ENCODE data around the gene ACVR1B. TPM values are rescaled to one million over a fixed set of nuclear protein-coding genes. Genes with fewer than 3 reads are reported as not detected.

The ACVR1B gene
- total and polyA plus RNA-seq, 2 donors (not counting 1 experiment from before 2014, with no cell fraction given) = 3.4 to 10.6 TPM

DNA sequence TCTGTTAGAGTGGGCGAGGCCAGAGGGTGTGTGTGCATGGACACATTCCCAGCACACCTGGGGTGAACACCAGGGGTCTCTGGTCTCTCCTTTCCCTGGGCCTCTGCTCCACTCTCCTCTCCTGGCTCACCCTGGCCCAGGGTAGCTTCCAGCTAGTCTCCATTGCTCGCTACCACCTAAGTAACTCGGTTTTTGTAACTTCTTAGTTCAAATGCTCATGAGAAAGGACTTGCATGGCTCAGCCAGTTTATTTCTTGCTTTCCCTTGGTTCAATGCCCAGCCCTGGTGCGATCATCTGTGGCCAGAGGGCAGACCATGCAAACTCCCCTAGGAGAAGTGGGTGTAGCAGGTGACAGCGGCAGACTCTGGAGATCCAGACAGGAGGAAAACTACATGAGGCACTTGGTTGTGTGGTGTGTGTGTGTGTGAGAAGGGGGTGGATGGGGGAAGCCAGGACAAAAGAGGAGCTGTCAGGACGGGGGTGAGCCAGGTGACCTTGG, 8.9 kb upstream of the ACVR1B start:
- Histone ChIP-seq H3K79me2 (ENCODE audit: control insufficient read depth, insufficient read depth, low read length) (no peaks in the 10 kb centered on the region), H3K4me3 (ENCODE audit: control extremely low read depth in 1 of 5, extremely low read depth in 1 of 5, insufficient read depth in 1 of 5, low read depth in 2 of 5, low read length in 4 of 5) (no peak overlapping the region), H3K4me2 (replicated peaks; ENCODE audit: low read depth, low read length, poor library complexity, severe bottlenecking) (no peak overlapping the region), H3K27me3 (replicated peaks in 1 of 4; ENCODE audit: control extremely low read depth in 1 of 4, control insufficient read depth in 3 of 4, insufficient read depth in 4 of 4, low read length in 3 of 4) (peaks cover 0 to 12% (median 5%) of the 10 kb centered on the region in 4 experiments), H3K27ac (ENCODE audit: low read length in 2 of 2) (no peak overlapping the region), H3K4me1 (ENCODE audit: control insufficient read depth in 2 of 2, insufficient read depth in 2 of 2, low read length in 2 of 2) (no peaks in the 10 kb centered on the region), H2AFZ (ENCODE audit: insufficient read depth, low read depth, low read length, poor library complexity, severe bottlenecking) (no peak overlapping the region), H4K20me1 (ENCODE audit: control insufficient read depth, insufficient read depth, low read length, poor library complexity, severe bottlenecking) (no peaks in the 10 kb centered on the region), H3K36me3 (replicated peaks in 1 of 2; ENCODE audit: control extremely low read depth in 1 of 2, control insufficient read depth in 1 of 2, extremely low read depth in 1 of 2, insufficient read depth in 2 of 2, low read length in 1 of 2) (no peaks in the 10 kb centered on the region), H3K9me3 (ENCODE audit: control extremely low read depth in 1 of 3, control insufficient read depth in 2 of 3, insufficient read depth in 1 of 3, low read length in 2 of 3) (peaks cover 0 to 16% (median 11%) of the 10 kb centered on the region in 3 donors), H3K9ac (ENCODE audit: low read length) (no peak overlapping the region)
- Mint-ChIP-seq H3K9me3 (ENCODE audit: insufficient read depth) (peaks cover 5% of the 10 kb centered on the region), H3K27ac (no peak overlapping the region), H3K27me3 (peaks cover 51% of the 10 kb centered on the region), H3K4me1 (no peaks in the 10 kb centered on the region), H3K4me3 (no peak overlapping the region)
- WGBS (ENCODE audit: insufficient coverage) = 89% methylated on average over 5 of the region's 6 CpGs
- DNase-seq (no peak), ATAC-seq (ENCODE audit: low read depth) (no peak)
- no peak for TF ChIP-seq EZH2 (IDR thresholded peaks at IDR 0.05; ENCODE audit: borderline replicate concordance, insufficient read depth, low read depth, low read length, poor library complexity, severe bottlenecking)
- TF ChIP-seq, protein P1, sequence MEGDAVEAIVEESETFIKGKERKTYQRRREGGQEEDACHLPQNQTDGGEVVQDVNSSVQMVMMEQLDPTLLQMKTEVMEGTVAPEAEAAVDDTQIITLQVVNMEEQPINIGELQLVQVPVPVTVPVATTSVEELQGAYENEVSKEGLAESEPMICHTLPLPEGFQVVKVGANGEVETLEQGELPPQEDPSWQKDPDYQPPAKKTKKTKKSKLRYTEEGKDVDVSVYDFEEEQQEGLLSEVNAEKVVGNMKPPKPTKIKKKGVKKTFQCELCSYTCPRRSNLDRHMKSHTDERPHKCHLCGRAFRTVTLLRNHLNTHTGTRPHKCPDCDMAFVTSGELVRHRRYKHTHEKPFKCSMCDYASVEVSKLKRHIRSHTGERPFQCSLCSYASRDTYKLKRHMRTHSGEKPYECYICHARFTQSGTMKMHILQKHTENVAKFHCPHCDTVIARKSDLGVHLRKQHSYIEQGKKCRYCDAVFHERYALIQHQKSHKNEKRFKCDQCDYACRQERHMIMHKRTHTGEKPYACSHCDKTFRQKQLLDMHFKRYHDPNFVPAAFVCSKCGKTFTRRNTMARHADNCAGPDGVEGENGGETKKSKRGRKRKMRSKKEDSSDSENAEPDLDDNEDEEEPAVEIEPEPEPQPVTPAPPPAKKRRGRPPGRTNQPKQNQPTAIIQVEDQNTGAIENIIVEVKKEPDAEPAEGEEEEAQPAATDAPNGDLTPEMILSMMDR (IDR thresholded peaks at IDR 0.05) = no peak
- ChIA-PET POLR2A (no interaction called here), CTCF (no interaction called here)
- intact Hi-C loops (cut with micrococcal nuclease) = no loop called here

DNA sequence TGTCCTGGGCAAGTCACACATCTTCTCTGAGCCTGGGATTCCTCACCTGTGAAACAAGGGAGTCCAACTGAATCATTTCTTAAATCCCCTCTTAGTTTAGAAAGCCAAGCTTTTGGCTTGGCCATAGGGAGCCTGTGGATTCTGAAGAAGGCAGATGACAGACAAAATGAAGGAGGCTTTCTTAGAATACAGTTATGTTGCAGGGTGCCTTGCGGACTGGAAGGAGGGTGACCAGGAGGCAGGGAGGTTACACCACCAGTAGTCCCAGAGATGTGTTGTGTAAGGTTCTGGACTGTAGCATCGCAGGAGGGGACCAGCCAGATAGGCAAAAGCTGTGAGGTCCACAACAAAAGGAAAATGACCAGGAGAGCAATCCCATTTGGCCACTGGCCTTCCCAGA, 8.2 kb upstream of the ACVR1B start:
- TF ChIP-seq, protein P1 (IDR thresholded peaks at IDR 0.05) = no peak
- no peak for TF ChIP-seq EZH2 (IDR thresholded peaks at IDR 0.05; ENCODE audit: borderline replicate concordance, insufficient read depth, low read depth, low read length, poor library complexity, severe bottlenecking)
- H3K4me1 Mint-ChIP-seq = no peaks in the 10 kb centered on the region
- no peak overlapping the region for H3K9ac ChIP-seq (ENCODE audit: low read length)
- no peak overlapping the region for H2AFZ ChIP-seq (ENCODE audit: insufficient read depth, low read depth, low read length, poor library complexity, severe bottlenecking)
- H3K27me3 Mint-ChIP-seq = peaks cover 58% of the 10 kb centered on the region
- ATAC-seq (ENCODE audit: low read depth) = no peak
- WGBS (ENCODE audit: insufficient coverage) = 100% methylated on average over 1 of the region's 2 CpGs
- DNase-seq = no peak
- H3K27me3 ChIP-seq (replicated peaks in 1 of 4; ENCODE audit: control extremely low read depth in 1 of 4, control insufficient read depth in 3 of 4, insufficient read depth in 4 of 4, low read length in 3 of 4) = peaks cover 0 to 17% (median 8%) of the 10 kb centered on the region in 4 experiments
- intact Hi-C loops (cut with micrococcal nuclease) = no loop called here
- H4K20me1 ChIP-seq (ENCODE audit: control insufficient read depth, insufficient read depth, low read length, poor library complexity, severe bottlenecking) = no peaks in the 10 kb centered on the region
- H3K27ac ChIP-seq (ENCODE audit: low read length in 2 of 2) = no peak overlapping the region
- H3K4me3 ChIP-seq (ENCODE audit: control extremely low read depth in 1 of 5, extremely low read depth in 1 of 5, insufficient read depth in 1 of 5, low read depth in 2 of 5, low read length in 4 of 5) = no peak overlapping the region
- POLR2A ChIA-PET = no interaction called here
- no peaks in the 10 kb centered on the region for H3K79me2 ChIP-seq (ENCODE audit: control insufficient read depth, insufficient read depth, low read length)
- no peak overlapping the region for H3K4me2 ChIP-seq (replicated peaks; ENCODE audit: low read depth, low read length, poor library complexity, severe bottlenecking)
- H3K9me3 ChIP-seq (ENCODE audit: control extremely low read depth in 1 of 3, control insufficient read depth in 2 of 3, insufficient read depth in 1 of 3, low read length in 2 of 3) = peaks cover 0 to 16% (median 11%) of the 10 kb centered on the region in 3 donors
- H3K27ac Mint-ChIP-seq = no peak overlapping the region
- CTCF ChIA-PET = no interaction called here
- H3K9me3 Mint-ChIP-seq (ENCODE audit: insufficient read depth) = peaks cover 5% of the 10 kb centered on the region
- H3K36me3 ChIP-seq (replicated peaks in 1 of 2; ENCODE audit: control extremely low read depth in 1 of 2, control insufficient read depth in 1 of 2, extremely low read depth in 1 of 2, insufficient read depth in 2 of 2, low read length in 1 of 2) = no peaks in the 10 kb centered on the region
- H3K4me1 ChIP-seq (ENCODE audit: control insufficient read depth in 2 of 2, insufficient read depth in 2 of 2, low read length in 2 of 2) = no peaks in the 10 kb centered on the region
- no peak overlapping the region for H3K4me3 Mint-ChIP-seq

Data from B cell (primary cell).